Lower lobe of right lung (tissue), 2 donors: ENCODE data around the gene CSF1R. TPM values are rescaled to one million over a fixed set of nuclear protein-coding genes. Genes with fewer than 3 reads are reported as not detected.

Experiments
- ATAC-seq, 2 donors: fragments of 200-7000 bp; cut with Tn5 transposase; one replicate each; pipeline ENCODE4 v1.9.1; 2020 to 2022; ENCODE audit warnings: mild to moderate bottlenecking in 2 of 2, moderate library complexity in 2 of 2
- DNase-seq: peaks from one replicate; pipeline ENCODE4 v3.0.0-alpha.2; 2020
- H3K27ac ChIP-seq: fragments of 200-600 bp; one replicate; pipeline ENCODE4 v1.8.0; 2022
- H3K27me3 ChIP-seq: fragments of 200-600 bp; one replicate; pipeline ENCODE4 v1.8.0; 2022; ENCODE audit warnings: low read depth
- H3K36me3 ChIP-seq: fragments of 200-600 bp; one replicate; pipeline ENCODE4 v1.8.0; 2022; ENCODE audit warnings: mild to moderate bottlenecking
- H3K4me1 ChIP-seq: fragments of 200-600 bp; one replicate; pipeline ENCODE4 v1.8.0; 2022
- H3K4me3 ChIP-seq: fragments of 200-600 bp; one replicate; pipeline ENCODE4 v1.8.0; 2022; ENCODE audit warnings: mild to moderate bottlenecking
- H3K9me3 ChIP-seq: fragments of 200-600 bp; one replicate; pipeline ENCODE4 v1.8.0; 2022
- intact Hi-C: fragments of 100-400 bp; cut with DNase I; formaldehyde crosslinking; loops from one replicate; pipeline ENCODE4 v1.11.0; 2022
- total RNA-seq: library from RNA; stranded (reverse); fragmentation: NEBNext Ultra II Directional; extraction: Animal tissue kit (Norgen Biotek cat#: 25700); gene quantifications from one replicate; pipeline ENCODE4 v1.2.1, GENCODE V29; 2021
- TF ChIP-seq, protein P1 (sequence below): fragments of 200-600 bp; IDR thresholded peaks from one replicate; pipeline ENCODE4 v1.8.0; 2022; ENCODE audit warnings: antibody characterized with exemption, mild to moderate bottlenecking
- donor health status: DM: no; HTN: yes; CAD: no; lungs with severe emphysema.

Gene CSF1R
- total RNA-seq, 1 donor from 2014 or later: 78.2 TPM

GRCh38 chr5:150114773-150115408 lies 28.5 kb upstream of the CSF1R start:
- Histone ChIP-seq H3K27me3 (no peaks in the 10 kb centered on the region), H3K4me3 (no peak overlapping the region), H3K27ac (no peak overlapping the region), H3K36me3 (peaks cover 31% of the 10 kb centered on the region), H3K9me3 (no peaks in the 10 kb centered on the region), H3K4me1 (peaks cover 16% of the 10 kb centered on the region)
- intact Hi-C loops: no loop called here
- TF ChIP-seq, protein P1, sequence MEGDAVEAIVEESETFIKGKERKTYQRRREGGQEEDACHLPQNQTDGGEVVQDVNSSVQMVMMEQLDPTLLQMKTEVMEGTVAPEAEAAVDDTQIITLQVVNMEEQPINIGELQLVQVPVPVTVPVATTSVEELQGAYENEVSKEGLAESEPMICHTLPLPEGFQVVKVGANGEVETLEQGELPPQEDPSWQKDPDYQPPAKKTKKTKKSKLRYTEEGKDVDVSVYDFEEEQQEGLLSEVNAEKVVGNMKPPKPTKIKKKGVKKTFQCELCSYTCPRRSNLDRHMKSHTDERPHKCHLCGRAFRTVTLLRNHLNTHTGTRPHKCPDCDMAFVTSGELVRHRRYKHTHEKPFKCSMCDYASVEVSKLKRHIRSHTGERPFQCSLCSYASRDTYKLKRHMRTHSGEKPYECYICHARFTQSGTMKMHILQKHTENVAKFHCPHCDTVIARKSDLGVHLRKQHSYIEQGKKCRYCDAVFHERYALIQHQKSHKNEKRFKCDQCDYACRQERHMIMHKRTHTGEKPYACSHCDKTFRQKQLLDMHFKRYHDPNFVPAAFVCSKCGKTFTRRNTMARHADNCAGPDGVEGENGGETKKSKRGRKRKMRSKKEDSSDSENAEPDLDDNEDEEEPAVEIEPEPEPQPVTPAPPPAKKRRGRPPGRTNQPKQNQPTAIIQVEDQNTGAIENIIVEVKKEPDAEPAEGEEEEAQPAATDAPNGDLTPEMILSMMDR: no peak
- DNase-seq: no peak
- no peak for ATAC-seq

DNA sequence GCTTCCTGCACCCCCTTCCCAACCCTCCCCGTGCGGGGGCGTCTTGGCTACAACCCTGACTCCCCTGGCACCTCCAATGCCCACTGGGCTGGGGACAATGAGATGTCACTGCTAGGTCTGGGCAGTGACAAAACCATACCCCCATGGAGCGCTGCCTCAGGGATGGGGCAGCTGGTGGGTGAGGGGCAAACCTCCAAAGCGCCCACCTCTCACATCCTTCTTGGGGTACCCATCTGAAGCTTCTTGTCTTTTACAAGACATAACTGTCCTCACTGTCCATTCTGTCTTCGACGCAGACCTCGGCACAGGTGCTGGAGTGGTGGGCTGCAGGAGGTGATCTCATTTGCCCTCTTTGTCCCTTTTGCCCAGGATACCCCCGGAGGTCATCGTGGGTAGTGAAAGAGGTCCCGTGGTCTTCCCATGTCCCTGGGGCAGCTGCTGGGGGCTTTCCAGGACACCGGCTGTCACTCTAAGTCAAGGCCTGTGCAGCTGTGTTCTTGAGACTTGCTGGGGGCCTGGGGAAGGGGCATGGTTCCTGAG lies 27.8 kb upstream of the CSF1R start:
- Histone ChIP-seq H3K27ac (no peak overlapping the region), H3K9me3 (no peaks in the 10 kb centered on the region), H3K4me3 (no peak overlapping the region), H3K36me3 (peaks cover 25% of the 10 kb centered on the region), H3K27me3 (no peaks in the 10 kb centered on the region), H3K4me1 (peaks cover 16% of the 10 kb centered on the region)
- TF ChIP-seq, protein P1: no peak
- intact Hi-C loops: no loop called here
- no peak for ATAC-seq
- DNase-seq: no peak

DNA sequence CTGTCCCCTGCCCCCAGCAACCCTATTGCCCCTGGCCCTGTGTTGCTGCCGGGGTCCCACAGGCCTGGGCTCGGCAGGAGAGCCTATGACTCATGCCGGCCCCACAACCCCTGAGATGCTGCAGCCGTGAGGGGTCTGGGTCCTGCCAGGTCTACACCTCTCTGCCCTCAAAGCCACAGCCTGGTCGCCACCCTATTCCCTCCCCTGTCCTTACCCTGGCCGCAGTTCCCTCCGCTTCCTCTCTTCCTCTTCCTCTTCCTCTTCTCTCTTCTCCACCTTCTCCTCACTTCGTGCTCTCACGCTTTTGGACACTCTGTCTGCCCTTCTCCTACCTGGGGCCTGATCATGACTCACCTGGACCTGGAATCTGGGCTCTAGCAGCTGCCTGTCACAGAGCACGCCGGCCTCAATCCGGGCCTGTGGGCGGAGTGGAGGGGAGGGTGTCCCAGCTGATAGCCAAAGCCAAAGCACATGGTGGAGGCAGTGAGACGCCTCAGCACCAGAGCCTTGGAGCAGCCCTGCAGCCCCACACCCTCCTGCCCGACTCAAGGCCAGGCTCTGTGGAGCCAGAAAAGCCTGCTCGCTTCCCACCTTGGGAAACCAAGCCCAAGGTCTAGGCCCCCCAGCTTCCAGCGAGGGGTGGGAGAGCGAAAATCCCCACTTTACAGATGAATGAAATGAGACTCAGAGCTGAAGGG lies 26.8 kb upstream of the CSF1R start:
- intact Hi-C loops: no loop called here
- Histone ChIP-seq H3K4me3 (no peak overlapping the region), H3K36me3 (peaks cover 17% of the 10 kb centered on the region), H3K9me3 (no peaks in the 10 kb centered on the region), H3K27me3 (no peaks in the 10 kb centered on the region), H3K4me1 (peaks cover 16% of the 10 kb centered on the region), H3K27ac (peak overlapping the region; percentile 24)
- TF ChIP-seq, protein P1: no peak
- ATAC-seq (peak; percentile 32 to 54), DNase-seq (peak; percentile 51)

GRCh38 chr5:150112201-150113046 lies 26.1 kb upstream of the CSF1R start:
- no peaks in the 10 kb centered on the region for H3K9me3 ChIP-seq
- intact Hi-C loops: no loop called here
- no peak overlapping the region for H3K27ac ChIP-seq
- H3K36me3 ChIP-seq: peaks cover 14% of the 10 kb centered on the region
- peaks cover 16% of the 10 kb centered on the region for H3K4me1 ChIP-seq
- H3K4me3 ChIP-seq: no peak overlapping the region
- ATAC-seq (peak; percentile 31 to 41), DNase-seq (no peak)
- TF ChIP-seq, protein P1: no peak
- no peaks in the 10 kb centered on the region for H3K27me3 ChIP-seq

DNA sequence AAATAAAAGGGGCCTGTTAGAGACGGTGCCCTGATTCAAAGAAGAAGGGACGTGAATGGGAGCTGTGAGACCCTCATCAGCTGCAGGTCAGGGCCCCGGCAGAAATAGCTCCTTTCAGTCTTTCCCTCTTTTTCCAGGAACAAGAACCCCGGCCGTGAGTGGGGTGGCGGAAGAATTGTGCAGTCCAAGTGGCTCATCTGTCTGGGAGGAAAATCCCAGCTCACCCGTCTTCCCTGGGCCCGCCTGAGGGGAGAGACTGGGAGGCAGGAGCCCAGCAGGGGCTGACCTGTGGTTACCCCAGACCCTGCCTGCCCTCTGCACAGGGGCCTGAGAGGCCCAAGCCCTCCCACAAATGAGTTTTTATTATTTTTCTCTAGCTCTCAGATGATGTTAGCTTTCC lies 24.8 kb upstream of the CSF1R start:
- Histone ChIP-seq H3K9me3 (no peaks in the 10 kb centered on the region), H3K4me3 (no peak overlapping the region), H3K27ac (no peak overlapping the region), H3K4me1 (peaks cover 21% of the 10 kb centered on the region), H3K27me3 (no peaks in the 10 kb centered on the region), H3K36me3 (peaks cover 8% of the 10 kb centered on the region)
- TF ChIP-seq, protein P1: no peak
- DNase-seq: no peak
- intact Hi-C loops: no loop called here
- ATAC-seq: no peak
